ENCODE measurements around the gene DHX32. TPM values are rescaled to one million over a fixed set of nuclear protein-coding genes. Genes with fewer than 3 reads are reported as not detected.
A peak's percentile ranks its signal among the peaks of the same experiment; 100 is the strongest.
"Not testable (repeated sequence)": the region's sequence is repeated elsewhere in the genome, so short reads cannot be mapped to it uniquely, and the experiment has no call there.

The DHX32 gene
- polyA plus RNA-seq (2013, experiment 1 of 2) = 16.1 TPM
- 20.3 TPM for polyA plus RNA-seq (2013, experiment 2 of 2)

DNA sequence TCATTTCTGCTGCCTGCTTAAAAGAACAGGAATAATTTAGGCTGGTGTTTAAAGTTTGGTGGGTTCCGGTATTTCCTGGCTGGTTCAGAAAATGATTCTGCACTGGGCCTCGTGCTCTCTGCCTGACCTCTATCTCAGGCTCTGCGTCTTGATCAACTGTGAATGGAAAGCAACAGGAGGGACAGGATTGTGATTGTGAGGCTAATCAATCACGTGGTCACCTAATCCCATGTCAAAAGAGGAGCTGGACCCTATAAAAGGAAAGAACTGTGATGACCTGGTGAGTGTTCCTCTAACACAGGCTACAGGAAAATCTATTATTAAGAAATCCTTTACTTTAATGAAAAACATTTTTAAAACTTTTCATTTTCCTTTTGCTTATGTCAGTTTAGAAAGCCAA, at the start of gene DHX32:
Gene DHX32, minus strand, starts transcription at position 101 of the 400 bp plus-strand sequence. CDS start 468 bp downstream, outside the sequence.
- H3K36me3 ChIP-seq (ENCODE audit: insufficient read depth, low read length) = peaks cover 14% of the 10 kb centered on the region
- peak within 1 kb of the TSS; percentile 92 for H3K27ac ChIP-seq (ENCODE audit: low read depth, low read length)
- H3K27me3 ChIP-seq (ENCODE audit: insufficient read depth, low read length) = no peaks in the 10 kb centered on the region
- peak within 1 kb of the TSS; percentile 29; the same call in 1 of the 2 replicates for H3K9ac ChIP-seq (ENCODE audit: low read depth, low read length)
- H3K4me3 ChIP-seq (ENCODE audit: low read length) = peak within 1 kb of the TSS; percentile 39
- peaks cover 11% of the 10 kb centered on the region for H3K9me3 ChIP-seq (ENCODE audit: insufficient read depth, low read depth, low read length)
- WGBS = 2% methylated on average over 4 of the region's 4 CpGs
- H3K4me1 ChIP-seq (ENCODE audit: insufficient read depth, low read length) = peaks cover 32% of the 10 kb centered on the region

DNA sequence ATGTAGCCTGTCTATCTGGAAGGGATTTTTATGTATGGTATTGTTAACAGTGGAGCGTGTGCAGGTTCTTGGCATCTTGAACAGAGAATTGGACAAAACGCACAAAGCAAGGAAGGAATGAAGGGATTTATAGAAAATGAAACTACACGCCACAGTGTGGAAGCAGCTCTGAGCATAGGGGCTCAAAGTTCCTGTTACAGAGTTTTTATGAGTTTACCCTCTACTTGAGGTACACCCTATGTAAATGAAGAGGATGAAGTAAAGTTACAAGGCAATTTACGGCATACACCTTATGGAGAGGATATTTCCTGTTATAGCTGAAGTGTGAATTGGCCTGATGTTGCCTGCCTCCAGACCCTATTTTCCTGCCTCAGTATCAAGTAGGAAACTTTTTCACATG, 48.5 kb upstream of the DHX32 start:
- Histone ChIP-seq H3K4me3 (ENCODE audit: low read length) (no peak overlapping the region), H3K9me3 (ENCODE audit: insufficient read depth, low read depth, low read length) (peaks cover 6% of the 10 kb centered on the region), H3K9ac (ENCODE audit: low read depth, low read length) (no peak overlapping the region), H3K27ac (ENCODE audit: low read depth, low read length) (no peak overlapping the region), H3K4me1 (ENCODE audit: insufficient read depth, low read length) (no peaks in the 10 kb centered on the region), H3K27me3 (ENCODE audit: insufficient read depth, low read length) (no peaks in the 10 kb centered on the region), H3K36me3 (ENCODE audit: insufficient read depth, low read length) (no peaks in the 10 kb centered on the region)
- WGBS = 94% methylated on average over 4 of the region's 4 CpGs

- Histone ChIP-seq H3K27ac (ENCODE audit: low read depth, low read length) (no peak overlapping the region), H3K36me3 (ENCODE audit: insufficient read depth, low read length) (no peaks in the 10 kb centered on the region), H3K4me1 (ENCODE audit: insufficient read depth, low read length) (no peaks in the 10 kb centered on the region), H3K9me3 (ENCODE audit: insufficient read depth, low read depth, low read length) (peaks cover 6% of the 10 kb centered on the region), H3K4me3 (ENCODE audit: low read length) (no peak overlapping the region), H3K9ac (ENCODE audit: low read depth, low read length) (no peak overlapping the region), H3K27me3 (ENCODE audit: insufficient read depth, low read length) (no peaks in the 10 kb centered on the region)
- 89% methylated on average over 7 of the region's 7 CpGs for WGBS
These were observed 48.0 kb upstream of the DHX32 start for GRCh38 chr10:125928928-125929585.

DNA sequence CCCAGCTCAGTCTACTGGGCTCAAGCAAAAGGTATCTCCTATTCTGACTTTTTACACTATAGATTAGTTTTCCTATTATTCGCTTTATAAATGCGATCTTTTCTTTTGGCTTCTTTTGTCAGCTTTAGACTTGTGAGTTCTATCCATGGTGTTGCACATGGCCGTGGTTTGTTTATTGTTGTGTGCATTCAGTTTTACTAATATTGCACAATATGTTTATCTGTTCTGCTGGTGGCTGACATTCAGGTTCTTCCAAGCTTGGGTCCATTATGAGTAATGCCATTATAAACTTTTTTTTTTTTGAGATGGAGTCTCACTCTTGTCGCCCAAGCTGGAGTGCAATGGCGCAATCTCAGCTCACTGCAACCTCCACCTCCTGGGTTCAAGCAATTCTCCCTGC, 46.2 kb upstream of the DHX32 start:
- not testable (repeated sequence) for H3K27me3 ChIP-seq (ENCODE audit: insufficient read depth, low read length); H3K9ac ChIP-seq (ENCODE audit: low read depth, low read length); H3K36me3 ChIP-seq (ENCODE audit: insufficient read depth, low read length); H3K9me3 ChIP-seq (ENCODE audit: insufficient read depth, low read depth, low read length); H3K4me1 ChIP-seq (ENCODE audit: insufficient read depth, low read length); H3K4me3 ChIP-seq (ENCODE audit: low read length); H3K27ac ChIP-seq (ENCODE audit: low read depth, low read length)
- 95% methylated on average over 5 of the region's 5 CpGs for WGBS

DNA sequence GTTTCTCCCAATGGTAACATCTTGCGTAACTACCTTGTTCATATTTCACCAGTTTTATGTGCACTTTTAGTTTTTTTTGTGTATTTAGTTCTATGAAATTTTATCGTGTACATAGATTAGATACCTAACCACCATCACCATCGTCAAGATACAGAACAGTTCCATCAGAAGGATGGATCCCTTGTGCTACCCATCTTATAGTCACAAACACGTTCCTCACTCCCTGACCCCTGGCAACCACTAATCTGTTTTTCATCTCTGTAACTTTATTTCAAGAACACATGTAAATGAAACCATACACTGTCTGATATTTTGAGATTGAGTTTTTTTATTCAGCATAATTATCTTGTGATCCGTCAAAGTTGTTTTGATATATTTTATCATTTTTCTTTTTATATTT, 45.2 kb upstream of the DHX32 start:
- no peak overlapping the region for H3K9ac ChIP-seq (ENCODE audit: low read depth, low read length)
- no peak overlapping the region for H3K4me3 ChIP-seq (ENCODE audit: low read length)
- no peaks in the 10 kb centered on the region for H3K4me1 ChIP-seq (ENCODE audit: insufficient read depth, low read length)
- H3K27me3 ChIP-seq (ENCODE audit: insufficient read depth, low read length) = no peaks in the 10 kb centered on the region
- WGBS = 86% methylated on average over 4 of the region's 5 CpGs
- no peak overlapping the region for H3K27ac ChIP-seq (ENCODE audit: low read depth, low read length)
- peaks cover 9% of the 10 kb centered on the region for H3K9me3 ChIP-seq (ENCODE audit: insufficient read depth, low read depth, low read length)
- no peaks in the 10 kb centered on the region for H3K36me3 ChIP-seq (ENCODE audit: insufficient read depth, low read length)

DNA sequence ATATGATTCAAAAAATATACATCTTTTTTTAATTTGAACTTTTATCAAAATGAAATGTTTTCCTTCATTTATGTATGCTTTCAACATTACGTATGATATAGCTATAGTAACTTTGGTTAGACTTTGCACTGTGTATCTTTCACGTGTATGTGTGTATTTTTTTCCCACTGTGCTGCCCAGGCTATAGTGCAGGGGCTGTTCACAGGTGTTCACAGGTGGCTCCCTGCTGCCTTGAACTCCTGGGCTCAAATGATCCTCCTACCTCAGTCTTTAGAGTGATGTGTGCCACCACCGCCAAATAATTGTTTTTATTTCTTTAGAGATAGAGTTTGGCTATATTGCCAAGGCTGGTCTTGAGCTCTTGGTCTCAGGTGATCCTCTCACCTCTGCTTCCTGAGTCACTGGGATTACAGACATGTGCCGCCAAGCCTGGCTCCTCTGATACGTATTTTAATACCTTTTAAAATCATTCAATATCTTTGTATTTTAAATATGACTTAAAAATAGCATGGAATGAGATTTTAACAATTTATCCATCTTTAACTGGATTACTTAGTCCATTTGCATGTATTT, 44.3 kb upstream of the DHX32 start:
- 90% methylated on average over 3 of the region's 5 CpGs for WGBS
- Histone ChIP-seq H3K4me3 (ENCODE audit: low read length) (no peak overlapping the region), H3K27ac (ENCODE audit: low read depth, low read length) (no peak overlapping the region)

GRCh38 chr10:125921643-125922306, 40.7 kb upstream of the DHX32 start:
- not testable (repeated sequence) for H3K4me3 ChIP-seq (ENCODE audit: low read length); H3K9ac ChIP-seq (ENCODE audit: low read depth, low read length); H3K27me3 ChIP-seq (ENCODE audit: insufficient read depth, low read length); H3K27ac ChIP-seq (ENCODE audit: low read depth, low read length); H3K36me3 ChIP-seq (ENCODE audit: insufficient read depth, low read length); H3K4me1 ChIP-seq (ENCODE audit: insufficient read depth, low read length)
- 100% methylated on average over 2 of the region's 2 CpGs for WGBS
- H3K9me3 ChIP-seq (ENCODE audit: insufficient read depth, low read depth, low read length) = peaks cover 14% of the 10 kb centered on the region

More for the DNA sequence above, 44.3 kb upstream of the DHX32 start:
- Histone ChIP-seq H3K27me3 (ENCODE audit: insufficient read depth, low read length) (no peaks in the 10 kb centered on the region), H3K4me1 (ENCODE audit: insufficient read depth, low read length) (no peaks in the 10 kb centered on the region), H3K9me3 (ENCODE audit: insufficient read depth, low read depth, low read length) (peaks cover 9% of the 10 kb centered on the region), H3K9ac (ENCODE audit: low read depth, low read length) (no peak overlapping the region), H3K36me3 (ENCODE audit: insufficient read depth, low read length) (no peaks in the 10 kb centered on the region)

GRCh38 chr10:125917704-125918361, 36.7 kb upstream of the DHX32 start:
- H3K4me1 ChIP-seq (ENCODE audit: insufficient read depth, low read length); H3K9me3 ChIP-seq (ENCODE audit: insufficient read depth, low read depth, low read length); H3K4me3 ChIP-seq (ENCODE audit: low read length); H3K27ac ChIP-seq (ENCODE audit: low read depth, low read length); H3K36me3 ChIP-seq (ENCODE audit: insufficient read depth, low read length); H3K27me3 ChIP-seq (ENCODE audit: insufficient read depth, low read length); H3K9ac ChIP-seq (ENCODE audit: low read depth, low read length): not testable (repeated sequence)
- WGBS = 92% methylated on average over 8 of the region's 8 CpGs

DNA sequence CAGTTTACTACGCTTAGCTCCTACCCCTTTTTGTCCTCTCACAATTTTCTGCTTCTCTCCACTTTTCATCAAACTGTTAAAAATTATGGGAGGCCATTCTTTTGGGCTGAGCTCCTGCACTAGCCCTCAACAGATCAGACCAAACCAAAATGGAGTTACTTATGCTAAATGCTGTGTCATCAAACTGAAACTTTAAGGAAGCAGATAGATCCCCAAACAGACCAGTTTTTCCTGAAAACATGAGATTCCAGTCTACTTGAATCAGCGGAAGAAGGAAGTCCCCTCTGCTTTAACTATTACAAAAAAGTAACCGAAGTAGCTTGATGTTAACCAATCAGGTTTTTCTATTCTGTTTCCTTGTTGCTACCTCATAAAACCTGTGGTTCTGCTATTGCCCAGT, 35.9 kb upstream of the DHX32 start:
- WGBS = 94% methylated on average over 3 of the region's 3 CpGs
- no peaks in the 10 kb centered on the region for H3K4me1 ChIP-seq (ENCODE audit: insufficient read depth, low read length)

GRCh38 chr10:125913277-125913676, 32.2 kb upstream of the DHX32 start:
- peaks cover 16% of the 10 kb centered on the region for H3K9me3 ChIP-seq (ENCODE audit: insufficient read depth, low read depth, low read length)
- H3K27ac ChIP-seq (ENCODE audit: low read depth, low read length); H3K36me3 ChIP-seq (ENCODE audit: insufficient read depth, low read length); H3K27me3 ChIP-seq (ENCODE audit: insufficient read depth, low read length); H3K4me1 ChIP-seq (ENCODE audit: insufficient read depth, low read length); H3K4me3 ChIP-seq (ENCODE audit: low read length); H3K9ac ChIP-seq (ENCODE audit: low read depth, low read length): not testable (repeated sequence)
- WGBS = 90% methylated on average over 6 of the region's 6 CpGs

More for the DNA sequence above, 35.9 kb upstream of the DHX32 start:
- H3K9me3 ChIP-seq (ENCODE audit: insufficient read depth, low read depth, low read length) = peaks cover 6% of the 10 kb centered on the region
- H3K4me3 ChIP-seq (ENCODE audit: low read length) = no peak overlapping the region
- no peaks in the 10 kb centered on the region for H3K27me3 ChIP-seq (ENCODE audit: insufficient read depth, low read length)
- H3K9ac ChIP-seq (ENCODE audit: low read depth, low read length) = no peak overlapping the region
- no peaks in the 10 kb centered on the region for H3K36me3 ChIP-seq (ENCODE audit: insufficient read depth, low read length)
- no peak overlapping the region for H3K27ac ChIP-seq (ENCODE audit: low read depth, low read length)

GRCh38 chr10:125911990-125912389, 30.9 kb upstream of the DHX32 start:
- Histone ChIP-seq H3K4me3 (ENCODE audit: low read length) (no peak overlapping the region), H3K9ac (ENCODE audit: low read depth, low read length) (no peak overlapping the region), H3K27me3 (ENCODE audit: insufficient read depth, low read length) (no peaks in the 10 kb centered on the region), H3K4me1 (ENCODE audit: insufficient read depth, low read length) (no peaks in the 10 kb centered on the region), H3K27ac (ENCODE audit: low read depth, low read length) (no peak overlapping the region), H3K9me3 (ENCODE audit: insufficient read depth, low read depth, low read length) (peaks cover 12% of the 10 kb centered on the region; the same call in 1 of the 2 replicates), H3K36me3 (ENCODE audit: insufficient read depth, low read length) (no peaks in the 10 kb centered on the region)
- 85% methylated on average over 4 of the region's 4 CpGs for WGBS
